ENCODE data around the gene PAN3.

Gene PAN3

GRCh38 chr13:28318496-28318895, 180.2 kb downstream of the PAN3 start:
- no peak for TF ChIP-seq CTCF (conservative IDR thresholded peaks at IDR 0.05; ENCODE audit: low read depth)
- ChIA-PET POLR2A (ENCODE audit: low non-redundant PET) (no interaction called here), CTCF (no interaction called here)
- no peak overlapping the region for H3K27ac ChIP-seq
- no peak for DNase-seq (ENCODE audit: low spot score)

- ChIA-PET POLR2A (ENCODE audit: low non-redundant PET) (no interaction called here), CTCF (interaction anchor here (0.7 kb wide), 1 partner anchor 98 kb away, joined by 3 read pairs; no protein-coding TSS in a partner anchor)
- DNase-seq (ENCODE audit: low spot score): no peak
- no peak for TF ChIP-seq CTCF (conservative IDR thresholded peaks at IDR 0.05; ENCODE audit: low read depth)
- no peak overlapping the region for H3K27ac ChIP-seq
These were observed 181.2 kb downstream of the PAN3 start for GRCh38 chr13:28319528-28319927.

GRCh38 chr13:28320209-28320608, 181.9 kb downstream of the PAN3 start:
- no peak overlapping the region for H3K27ac ChIP-seq
- POLR2A ChIA-PET (ENCODE audit: low non-redundant PET): no interaction called here
- CTCF ChIA-PET: no interaction called here
- no peak for TF ChIP-seq CTCF (conservative IDR thresholded peaks at IDR 0.05; ENCODE audit: low read depth)
- no peak for DNase-seq (ENCODE audit: low spot score)

GRCh38 chr13:28320884-28321574, 182.7 kb downstream of the PAN3 start:
- POLR2A ChIA-PET (ENCODE audit: low non-redundant PET): no interaction called here
- no peak for DNase-seq (ENCODE audit: low spot score)
- no peak overlapping the region for H3K27ac ChIP-seq
- no peak for TF ChIP-seq CTCF (conservative IDR thresholded peaks at IDR 0.05; ENCODE audit: low read depth)
- CTCF ChIA-PET: interaction anchor here (0.8 kb wide), 1 partner anchor 372 kb away, joined by 4 read pairs; no protein-coding TSS in a partner anchor

- TF ChIP-seq CTCF (conservative IDR thresholded peaks at IDR 0.05; ENCODE audit: low read depth): no peak
- CTCF ChIA-PET: interaction anchor here (0.8 kb wide), 1 partner anchor 372 kb away, joined by 4 read pairs; no protein-coding TSS in a partner anchor
- POLR2A ChIA-PET (ENCODE audit: low non-redundant PET): no interaction called here
- no peak for DNase-seq (ENCODE audit: low spot score)
- H3K27ac ChIP-seq: no peak overlapping the region
These were observed 183.4 kb downstream of the PAN3 start for GRCh38 chr13:28321756-28322155.

GRCh38 chr13:28322256-28322905, 184.0 kb downstream of the PAN3 start:
- ChIA-PET CTCF (interaction anchor here (0.6 kb wide), 2 partner anchors 76 to 781 kb away, joined by 3 to 4 read pairs; no protein-coding TSS in a partner anchor), POLR2A (ENCODE audit: low non-redundant PET) (no interaction called here)
- H3K27ac ChIP-seq: no peak overlapping the region
- DNase-seq (ENCODE audit: low spot score): no peak
- TF ChIP-seq CTCF (conservative IDR thresholded peaks at IDR 0.05; ENCODE audit: low read depth): no peak
